ENCODE data around the gene LCE5A.

- TF ChIP-seq, protein P1, sequence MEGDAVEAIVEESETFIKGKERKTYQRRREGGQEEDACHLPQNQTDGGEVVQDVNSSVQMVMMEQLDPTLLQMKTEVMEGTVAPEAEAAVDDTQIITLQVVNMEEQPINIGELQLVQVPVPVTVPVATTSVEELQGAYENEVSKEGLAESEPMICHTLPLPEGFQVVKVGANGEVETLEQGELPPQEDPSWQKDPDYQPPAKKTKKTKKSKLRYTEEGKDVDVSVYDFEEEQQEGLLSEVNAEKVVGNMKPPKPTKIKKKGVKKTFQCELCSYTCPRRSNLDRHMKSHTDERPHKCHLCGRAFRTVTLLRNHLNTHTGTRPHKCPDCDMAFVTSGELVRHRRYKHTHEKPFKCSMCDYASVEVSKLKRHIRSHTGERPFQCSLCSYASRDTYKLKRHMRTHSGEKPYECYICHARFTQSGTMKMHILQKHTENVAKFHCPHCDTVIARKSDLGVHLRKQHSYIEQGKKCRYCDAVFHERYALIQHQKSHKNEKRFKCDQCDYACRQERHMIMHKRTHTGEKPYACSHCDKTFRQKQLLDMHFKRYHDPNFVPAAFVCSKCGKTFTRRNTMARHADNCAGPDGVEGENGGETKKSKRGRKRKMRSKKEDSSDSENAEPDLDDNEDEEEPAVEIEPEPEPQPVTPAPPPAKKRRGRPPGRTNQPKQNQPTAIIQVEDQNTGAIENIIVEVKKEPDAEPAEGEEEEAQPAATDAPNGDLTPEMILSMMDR (optimal IDR thresholded peaks at IDR 0.05 in 1 of 3, IDR thresholded peaks at IDR 0.05 in 1 of 3, conservative IDR thresholded peaks at IDR 0.05 in 1 of 3; ENCODE audit: extremely low read depth in 1 of 3, insufficient read depth in 2 of 3, low read length in 3 of 3) = no peak
- TF ChIP-seq EZH2 (IDR thresholded peaks at IDR 0.05; ENCODE audit: low read length) = no peak
Observed at GRCh38 chr1:152501704-152502103, 8.9 kb upstream of the LCE5A start.
